TTC549 (cell line): ENCODE data around the gene SLC7A4.
"Not testable (repeated sequence)": the region's sequence is repeated elsewhere in the genome, so short reads cannot be mapped to it uniquely, and the experiment has no call there.

Experiments
- FAIRE-seq: peaks from 2 replicates; lab custom pipeline; 2012; peaks lifted over from hg19 to GRCh38; lab: Jason Lieb, UNC

Gene SLC7A4, protein sequence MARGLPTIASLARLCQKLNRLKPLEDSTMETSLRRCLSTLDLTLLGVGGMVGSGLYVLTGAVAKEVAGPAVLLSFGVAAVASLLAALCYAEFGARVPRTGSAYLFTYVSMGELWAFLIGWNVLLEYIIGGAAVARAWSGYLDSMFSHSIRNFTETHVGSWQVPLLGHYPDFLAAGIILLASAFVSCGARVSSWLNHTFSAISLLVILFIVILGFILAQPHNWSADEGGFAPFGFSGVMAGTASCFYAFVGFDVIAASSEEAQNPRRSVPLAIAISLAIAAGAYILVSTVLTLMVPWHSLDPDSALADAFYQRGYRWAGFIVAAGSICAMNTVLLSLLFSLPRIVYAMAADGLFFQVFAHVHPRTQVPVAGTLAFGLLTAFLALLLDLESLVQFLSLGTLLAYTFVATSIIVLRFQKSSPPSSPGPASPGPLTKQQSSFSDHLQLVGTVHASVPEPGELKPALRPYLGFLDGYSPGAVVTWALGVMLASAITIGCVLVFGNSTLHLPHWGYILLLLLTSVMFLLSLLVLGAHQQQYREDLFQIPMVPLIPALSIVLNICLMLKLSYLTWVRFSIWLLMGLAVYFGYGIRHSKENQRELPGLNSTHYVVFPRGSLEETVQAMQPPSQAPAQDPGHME

DNA sequence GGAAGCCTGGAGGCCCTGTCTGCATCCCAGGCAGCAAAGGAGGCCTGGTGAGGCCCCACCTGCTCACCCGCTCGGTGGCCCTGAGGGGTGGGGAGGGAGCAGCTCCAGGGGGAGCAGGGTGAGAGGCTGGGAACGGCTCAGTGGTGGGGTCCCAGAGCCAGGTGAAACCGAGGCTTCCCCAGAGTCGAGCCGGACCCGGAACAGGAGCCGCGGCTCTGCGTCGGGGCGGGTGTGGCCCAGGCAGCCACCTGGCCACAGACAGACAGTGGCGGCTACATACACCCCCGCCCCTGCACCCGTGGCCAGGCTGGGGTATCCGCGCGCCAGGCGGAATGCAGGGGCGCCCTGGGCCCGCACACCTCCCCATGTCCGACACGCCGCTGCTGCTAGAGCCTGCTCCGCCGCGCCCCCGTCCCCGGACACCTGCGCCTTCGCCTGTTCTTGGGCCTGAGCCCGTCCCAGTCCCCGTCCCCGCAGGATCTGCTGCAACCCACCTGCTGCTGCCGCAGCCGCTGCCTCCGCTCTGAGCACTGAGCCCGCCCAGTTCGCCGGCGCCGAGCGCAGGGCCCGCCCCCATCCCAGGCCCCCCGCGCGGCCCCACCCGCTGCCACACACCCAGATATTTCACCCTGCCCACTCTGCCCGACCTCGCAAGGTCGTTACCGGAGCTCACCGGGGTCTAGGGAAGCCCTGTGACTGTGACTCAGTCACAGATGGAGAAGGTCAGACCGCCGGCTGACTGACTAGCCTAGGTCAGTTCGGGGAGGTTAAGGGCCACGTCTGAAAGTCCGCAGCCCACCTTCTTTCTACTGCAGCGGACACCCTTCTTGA is at the start of gene SLC7A4:
Gene SLC7A4 (minus strand): TSS at position 525 of the 831 bp plus-strand sequence. CDS start 749 bp downstream, outside the sequence.
- FAIRE-seq, result no peak

DNA sequence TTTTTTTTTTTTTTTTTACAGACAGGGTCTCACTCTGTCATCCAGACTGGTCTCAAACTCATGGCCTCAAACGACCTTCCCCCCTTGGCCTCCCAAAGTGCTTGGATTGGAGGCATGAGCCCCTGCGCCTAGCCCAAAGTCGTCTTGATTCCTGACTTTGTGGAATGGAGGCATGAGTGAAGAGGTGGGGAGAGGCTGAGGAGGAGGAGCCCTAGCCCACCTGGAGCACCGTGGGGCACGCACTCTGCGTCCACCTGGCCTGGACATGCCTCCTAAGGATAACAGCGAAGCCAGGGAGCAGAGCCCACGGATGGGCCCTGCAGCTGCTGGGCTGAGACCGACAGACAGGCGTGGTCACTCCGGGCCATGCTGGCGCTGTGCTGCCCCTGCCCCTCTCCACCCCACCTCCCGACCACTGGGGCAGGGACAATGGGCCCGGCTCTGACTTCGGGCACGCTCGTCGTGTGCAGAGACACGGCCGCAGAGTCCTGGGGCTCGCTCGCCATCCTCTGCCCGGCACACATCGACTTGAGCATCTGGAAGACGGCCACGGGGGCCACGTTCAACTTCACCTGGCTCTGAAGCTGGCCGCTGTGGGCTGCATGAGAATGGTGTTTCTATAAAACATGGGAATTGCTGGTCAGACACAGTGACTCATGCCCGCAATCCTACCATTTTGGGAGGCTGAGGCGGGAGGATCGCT is 48.2 kb upstream of the SLC7A4 start:
- no peak for FAIRE-seq

DNA sequence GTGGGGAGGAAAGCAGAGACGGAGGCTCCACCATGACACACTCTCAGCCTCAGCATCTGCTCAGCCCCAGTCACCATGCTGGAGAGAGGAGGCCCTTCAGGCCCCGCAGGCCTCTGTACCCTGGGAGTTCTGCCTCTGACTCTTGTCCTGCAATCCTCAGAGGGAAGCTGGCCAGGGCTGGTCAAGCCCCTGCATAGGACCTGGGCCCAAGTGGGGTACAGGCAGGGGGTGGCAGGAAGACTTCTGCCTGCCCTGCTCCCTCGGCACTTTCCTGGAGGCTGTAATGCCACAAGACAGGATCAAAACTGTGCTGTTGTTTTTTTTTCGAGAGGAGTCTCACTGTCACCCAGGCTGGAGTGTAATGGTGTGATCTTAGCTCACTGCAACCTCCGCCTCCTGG is 47.1 kb upstream of the SLC7A4 start:
- no peak for FAIRE-seq

DNA sequence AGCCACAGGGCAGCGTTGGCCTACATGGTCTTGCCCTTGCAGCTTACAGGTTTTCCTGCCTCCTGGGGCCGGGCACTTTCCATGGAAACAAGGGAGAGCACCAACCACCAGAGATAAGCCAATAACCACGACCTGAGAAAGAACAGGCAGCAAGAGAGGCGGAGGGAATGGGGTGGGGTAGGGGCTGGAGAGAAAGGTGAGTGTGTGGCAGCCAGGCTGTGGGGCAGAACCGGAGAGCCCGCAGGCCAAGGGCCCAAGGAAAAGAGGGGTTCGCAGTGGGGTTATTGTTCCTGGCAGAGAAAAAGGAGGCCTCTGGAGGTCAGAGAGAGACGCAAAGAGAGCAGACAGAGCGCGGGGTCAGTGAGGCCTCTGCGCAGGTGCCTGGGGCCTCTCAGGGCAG is 46.6 kb upstream of the SLC7A4 start:
- FAIRE-seq, result no peak

DNA sequence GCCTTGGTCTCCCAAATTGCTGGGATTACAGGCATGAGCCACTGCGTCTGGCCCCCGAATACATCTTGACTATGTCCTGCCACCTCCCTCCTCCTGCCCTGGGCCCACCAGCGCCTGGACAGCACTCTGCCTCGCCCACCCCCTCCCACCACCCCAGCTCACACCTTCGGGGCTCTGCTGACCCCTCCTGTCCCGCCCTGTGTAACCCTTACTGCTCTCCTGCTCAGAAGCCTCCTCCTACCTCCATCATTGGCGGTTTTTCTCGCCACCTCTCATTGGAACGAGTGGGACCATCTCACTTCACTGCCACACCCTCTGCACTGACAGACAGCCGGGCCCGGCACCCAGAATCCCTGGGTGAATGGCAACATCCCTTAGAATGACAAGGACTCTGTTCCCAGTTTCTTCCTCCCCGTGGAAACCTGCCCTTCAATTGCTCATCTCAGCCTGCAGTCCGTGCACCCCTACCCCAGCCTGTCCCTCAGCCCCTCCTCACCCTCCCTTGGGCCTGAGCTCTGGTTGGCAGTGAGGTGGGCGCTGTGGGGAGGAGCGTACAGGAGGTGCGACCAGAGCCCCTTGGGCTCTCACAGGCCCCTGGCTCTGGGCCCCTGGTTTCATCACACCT is 45.6 kb upstream of the SLC7A4 start:
- no peak for FAIRE-seq

DNA sequence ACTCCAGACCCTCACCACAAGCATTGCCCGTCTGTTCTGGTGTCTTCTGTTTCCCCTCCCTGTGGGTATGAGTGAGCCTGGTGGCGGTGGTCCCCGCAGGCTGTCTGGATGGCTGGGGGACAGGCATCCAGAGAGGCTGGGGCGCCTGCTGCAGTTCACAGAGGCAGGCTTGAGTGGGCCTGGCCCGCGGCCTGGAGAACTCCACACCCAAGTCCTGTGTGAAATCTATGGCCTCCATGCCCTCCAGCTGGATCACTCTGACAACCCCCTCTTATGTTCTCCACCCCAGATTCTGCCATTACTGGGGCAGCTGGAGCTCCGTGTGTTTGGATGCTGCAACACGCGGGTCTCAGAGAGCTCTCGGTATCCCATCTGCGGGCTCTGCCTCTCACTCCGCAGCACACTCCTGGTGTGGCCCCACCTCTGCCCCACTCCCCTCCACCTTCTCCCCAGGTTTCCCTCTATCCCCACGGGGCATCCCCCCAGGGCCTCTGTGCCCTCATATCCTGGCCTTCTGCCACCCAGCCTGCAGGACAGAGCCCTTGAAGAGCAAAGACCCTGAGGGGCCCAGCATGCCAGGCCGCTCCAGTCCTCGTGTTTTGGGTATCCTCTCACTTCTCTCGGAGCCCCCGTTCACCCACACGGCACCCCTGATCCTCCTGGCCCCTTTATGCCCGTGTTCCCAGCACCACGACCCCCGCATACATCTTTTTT is 44.7 kb upstream of the SLC7A4 start:
- no peak for FAIRE-seq

DNA sequence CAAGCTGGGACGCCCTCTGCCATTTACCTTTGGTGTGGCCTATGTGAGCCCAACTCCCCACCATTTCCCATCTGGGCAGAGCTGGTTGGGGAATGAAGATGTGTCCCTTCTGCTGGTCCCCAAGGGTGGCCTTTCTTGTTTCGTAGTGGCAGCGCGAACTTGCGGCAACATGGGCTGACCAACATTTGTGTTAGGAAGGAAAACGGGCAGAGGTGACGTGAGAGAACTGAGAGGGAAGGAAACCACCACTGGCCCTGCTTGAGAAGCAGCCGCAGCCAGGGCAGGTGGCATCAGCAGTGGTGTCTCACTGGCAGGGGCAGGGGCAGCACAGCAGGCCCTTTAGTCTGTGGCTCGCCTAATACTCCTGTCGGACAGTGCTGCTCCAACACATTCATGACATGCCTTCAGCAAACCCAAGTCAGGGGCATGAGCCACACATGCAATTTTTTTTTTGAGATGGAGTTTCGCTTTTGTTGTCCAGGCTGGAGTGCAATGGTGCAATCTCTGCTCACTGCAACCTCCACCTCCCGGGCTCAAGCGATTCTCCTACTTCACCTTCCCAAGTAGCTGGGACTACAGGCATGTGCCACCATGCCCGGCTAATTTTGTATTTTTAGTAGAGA is 43.3 kb upstream of the SLC7A4 start:
- no peak for FAIRE-seq

DNA sequence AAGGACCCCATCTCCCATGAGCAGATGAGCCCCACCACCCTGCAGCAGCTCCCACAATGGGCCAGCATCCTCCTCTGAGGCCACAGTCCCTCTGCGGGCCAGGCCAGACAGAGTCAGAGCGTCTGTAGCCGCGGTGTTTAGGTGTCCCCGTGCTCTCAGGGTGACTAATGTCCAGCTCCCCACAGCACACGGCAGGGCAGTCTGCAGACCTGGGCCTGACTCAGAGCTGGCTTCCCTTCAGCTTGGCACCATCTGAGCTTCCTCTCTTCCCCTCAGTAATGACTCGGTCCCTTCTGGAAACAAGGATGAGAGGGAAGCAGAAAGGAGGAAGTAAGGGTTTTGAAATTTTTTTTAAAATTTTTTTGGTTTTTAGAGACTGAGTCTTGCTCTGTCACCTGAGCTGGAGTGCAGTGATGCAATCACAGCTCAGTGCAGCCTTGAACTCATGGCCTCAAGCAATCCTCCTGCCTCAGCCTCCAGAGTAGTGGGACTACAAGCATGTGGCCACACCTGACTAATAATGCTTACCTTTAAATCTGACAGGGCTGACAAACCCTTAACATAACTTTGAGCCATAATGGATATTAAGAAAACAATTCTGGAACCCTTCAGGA is 41.8 kb upstream of the SLC7A4 start:
- no peak for FAIRE-seq

DNA sequence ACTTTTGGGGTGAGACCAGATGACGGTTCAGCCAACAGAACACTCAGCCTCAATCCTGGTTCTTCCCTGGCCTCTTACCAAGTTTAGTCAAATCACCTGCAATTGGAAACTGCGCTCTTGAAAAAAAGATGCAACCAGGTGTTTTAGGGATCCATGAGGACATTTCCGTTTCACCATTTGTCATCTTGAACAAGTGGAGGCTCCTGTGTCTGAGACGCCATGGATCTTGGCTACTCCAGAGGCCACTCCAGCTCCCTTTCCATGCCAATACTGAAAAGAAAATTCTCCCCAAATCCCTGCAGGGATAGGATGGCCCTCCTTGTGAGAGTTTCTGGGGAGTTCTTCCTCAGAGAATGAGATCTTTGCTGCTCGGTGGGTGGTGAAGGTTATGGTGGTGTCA is 41.1 kb upstream of the SLC7A4 start:
- no peak for FAIRE-seq

DNA sequence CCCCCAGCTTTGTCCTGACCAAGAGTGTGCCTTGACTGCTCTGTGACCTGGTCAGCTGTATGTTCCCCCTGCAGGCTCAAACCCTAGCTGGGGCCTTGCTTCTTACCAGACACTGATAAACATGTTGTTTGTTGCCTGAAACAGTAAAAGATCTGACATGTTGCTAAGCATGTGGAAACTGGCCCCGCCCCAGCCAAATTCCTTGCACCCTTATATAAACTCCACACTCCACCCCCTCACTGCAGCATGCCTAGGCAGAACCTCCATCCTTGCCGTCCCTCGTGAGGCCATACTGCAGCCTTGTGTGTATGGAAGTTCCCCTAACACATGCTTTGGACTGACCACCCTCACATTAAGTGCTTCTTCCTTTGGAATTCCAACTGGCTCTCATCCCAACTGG is 40.7 kb upstream of the SLC7A4 start:
- no peak for FAIRE-seq

DNA sequence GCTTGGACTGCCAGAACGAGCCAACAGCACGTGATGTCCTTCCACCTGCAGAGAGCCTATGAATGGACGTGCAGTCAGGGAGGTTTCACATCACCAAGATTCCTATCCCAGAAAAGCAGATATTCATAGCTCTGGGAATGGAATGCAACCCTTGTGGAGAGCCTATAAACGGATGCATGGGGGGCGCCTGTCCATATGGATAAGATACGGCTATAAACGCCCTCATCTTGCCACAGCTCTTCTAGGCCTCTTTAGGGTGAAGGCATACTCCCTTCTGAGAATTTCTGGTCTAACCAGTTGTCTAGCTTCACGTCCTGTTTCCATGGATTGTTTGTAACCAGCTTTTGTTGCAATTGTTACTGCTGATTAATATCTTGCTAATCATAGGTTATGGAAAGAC is 39.4 kb upstream of the SLC7A4 start:
- not testable (repeated sequence) for FAIRE-seq

DNA sequence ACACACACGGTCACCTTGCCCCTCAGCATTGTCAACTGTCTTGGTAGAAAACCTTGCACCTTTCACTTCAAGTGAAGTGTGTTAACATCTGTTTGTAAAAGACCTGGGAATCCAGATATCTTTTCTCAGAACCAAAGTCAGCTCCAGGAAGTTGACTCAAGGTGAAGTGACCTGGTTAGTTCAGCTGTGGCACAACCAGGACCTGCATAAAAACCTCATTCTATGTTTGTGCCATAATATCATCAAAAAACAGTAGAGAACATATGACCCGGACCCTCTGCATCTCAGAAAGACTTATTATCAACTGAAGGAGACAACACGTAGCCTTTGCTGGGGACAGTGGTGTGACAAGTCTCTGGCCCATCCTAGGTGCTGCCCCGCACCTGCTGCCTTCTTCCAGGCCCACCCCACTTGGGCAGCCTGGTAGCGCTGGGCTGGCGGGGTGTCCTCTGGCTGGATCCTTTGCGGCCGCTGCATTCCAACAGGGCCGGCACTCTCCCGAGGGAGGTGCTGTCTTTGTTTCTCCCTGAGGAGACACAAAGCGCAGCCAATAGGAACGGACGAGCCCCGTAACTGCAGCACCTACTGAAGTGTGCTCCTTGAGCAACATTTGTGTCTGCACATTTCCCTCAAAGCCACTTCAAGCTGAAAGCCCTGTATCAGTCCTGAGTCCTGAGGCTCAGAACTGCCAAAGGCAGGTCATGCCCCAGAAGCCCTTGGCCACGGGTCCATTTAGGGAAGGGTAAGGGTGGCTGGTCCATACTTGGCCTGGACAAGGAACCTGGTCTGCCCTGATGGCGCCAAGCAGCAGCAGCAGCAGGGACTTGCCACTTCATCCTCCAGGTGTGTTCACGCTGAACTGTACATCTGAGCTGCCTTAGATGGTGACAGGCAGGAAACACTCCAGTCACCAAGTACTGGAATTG is 38.6 kb upstream of the SLC7A4 start:
- no peak for FAIRE-seq

DNA sequence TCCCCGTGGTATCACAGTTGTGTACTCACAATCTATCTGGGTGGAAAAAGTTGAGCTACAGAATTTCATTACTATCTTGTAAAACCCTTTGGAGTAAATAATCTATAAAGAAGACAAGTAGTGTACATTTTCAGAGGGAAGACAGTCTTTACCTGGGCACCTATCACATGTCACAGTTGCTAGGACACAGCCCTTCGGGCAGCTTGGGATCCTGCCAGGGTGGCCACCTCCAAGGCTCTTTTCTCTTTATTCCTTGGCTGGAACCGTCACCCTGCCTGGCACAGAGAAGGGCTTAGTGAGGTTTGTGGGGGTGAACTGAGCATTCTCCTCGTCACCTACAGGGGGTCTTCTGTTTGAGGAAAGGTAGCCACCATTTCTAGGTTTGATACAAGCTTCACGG is 37.0 kb upstream of the SLC7A4 start:
- FAIRE-seq, result no peak

DNA sequence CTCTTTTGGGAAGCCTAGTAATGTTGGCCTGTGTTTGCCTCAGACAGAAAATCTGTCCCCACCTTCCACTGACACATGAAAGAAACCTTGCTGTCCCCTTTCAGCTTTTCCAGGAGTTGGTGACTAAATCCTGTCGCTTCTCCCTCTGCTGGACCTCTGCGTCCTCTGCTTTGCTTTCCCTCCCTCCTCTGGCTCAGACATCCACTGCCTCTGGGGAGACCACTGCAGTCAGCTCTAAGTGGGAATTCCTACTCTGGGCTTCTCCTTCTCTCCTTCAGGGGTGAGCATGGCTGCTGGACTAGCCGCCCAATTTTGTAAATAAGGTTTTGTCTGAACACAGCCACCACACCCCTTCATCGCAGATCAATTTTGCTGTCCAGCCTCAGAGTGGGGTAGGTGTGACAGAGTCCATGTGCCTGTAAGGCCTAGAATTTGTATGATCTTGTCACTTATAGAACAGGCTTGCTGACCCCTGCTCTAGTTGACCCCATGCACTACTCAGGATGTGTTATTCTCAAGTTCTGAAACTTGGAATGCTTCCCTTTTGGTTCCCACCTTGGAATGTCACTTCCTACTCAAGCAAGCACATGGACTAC is 36.4 kb upstream of the SLC7A4 start:
- no peak for FAIRE-seq

DNA sequence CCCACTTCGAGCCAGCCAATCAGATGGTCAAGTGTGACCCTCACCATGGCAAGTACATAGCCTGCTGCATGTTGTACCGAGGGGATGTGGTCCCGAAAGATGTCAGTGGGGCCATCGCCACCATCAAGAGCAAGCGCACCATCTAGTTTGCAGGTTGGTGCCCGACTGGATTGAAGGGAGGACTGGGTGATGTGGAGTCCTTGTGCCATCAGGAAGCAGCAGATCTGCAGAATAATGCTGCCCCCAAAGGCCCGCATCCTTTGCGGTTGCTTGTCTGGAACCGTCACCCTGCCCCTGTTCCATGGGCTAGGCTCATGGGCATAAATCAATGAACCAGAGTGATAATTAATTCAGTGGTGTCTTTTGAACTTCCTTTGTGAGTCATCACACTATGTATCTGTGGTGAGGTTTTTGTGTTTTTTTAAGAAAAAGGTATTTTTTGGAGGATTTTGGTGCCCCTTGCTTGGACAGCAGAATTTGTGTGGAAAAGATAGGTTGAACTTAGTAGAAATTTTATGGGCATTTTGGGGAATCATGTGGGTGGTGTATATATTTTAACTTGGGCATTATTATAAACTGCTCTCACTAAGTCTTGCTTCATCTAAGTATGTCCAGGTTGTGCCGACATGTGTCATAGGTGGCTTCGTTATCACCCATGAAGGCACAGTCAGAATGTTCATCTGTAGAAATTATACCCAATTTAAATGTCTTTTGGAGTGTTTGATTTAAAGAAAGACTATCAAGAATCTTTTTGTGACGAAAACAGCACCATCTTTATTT is 35.7 kb upstream of the SLC7A4 start:
- FAIRE-seq, result no peak

DNA sequence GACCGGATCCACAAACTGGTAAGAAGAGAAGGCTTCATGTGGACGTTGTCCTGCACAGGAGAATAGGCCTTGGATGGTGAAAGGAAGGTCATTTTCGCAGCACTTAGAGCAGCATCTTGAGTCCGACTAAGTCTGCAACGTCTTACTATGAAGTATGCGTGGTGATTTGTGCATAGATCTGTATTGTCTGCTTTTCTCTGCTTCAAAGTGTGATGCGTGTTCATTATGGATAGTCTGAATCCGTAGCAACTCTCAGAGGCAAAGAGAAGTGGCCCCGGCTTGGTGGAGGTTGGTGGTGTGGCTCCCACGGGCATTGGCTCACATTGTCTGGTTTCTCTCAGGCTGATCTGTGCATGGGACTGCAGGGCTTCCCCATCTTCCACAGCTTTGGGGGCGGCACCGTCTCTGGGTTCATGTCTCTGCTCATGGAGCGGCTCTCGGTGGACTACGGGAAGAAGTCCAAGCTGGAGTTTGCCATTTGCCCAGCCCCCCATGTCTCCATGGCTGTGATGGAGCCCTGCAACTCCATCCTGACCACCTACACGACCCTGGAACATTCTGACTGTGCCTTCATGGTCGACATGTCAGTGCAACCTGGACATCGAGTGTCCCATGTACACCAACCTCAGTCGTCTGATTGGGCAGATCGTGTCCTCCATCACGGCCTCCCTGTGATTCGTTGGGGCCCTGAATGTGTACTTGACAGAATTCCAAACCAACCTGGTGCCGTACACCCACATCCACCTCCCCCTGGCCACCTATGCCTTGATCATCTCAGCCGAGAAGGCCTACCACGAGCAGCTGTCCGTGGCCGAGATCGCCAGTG is 34.9 kb upstream of the SLC7A4 start:
- no peak for FAIRE-seq
